Body of pancreas (tissue), 4 donors: ENCODE data around the gene OAS3. TPM values are rescaled to one million over a fixed set of nuclear protein-coding genes. Genes with fewer than 3 reads are reported as not detected.
A peak's percentile ranks its signal among the peaks of the same experiment; 100 is the strongest.

Source experiments
- ATAC-seq: fragments of 150-250 bp; one replicate; pipeline ENCODE4 v1.9.1; 2016
- DNase-seq, 4 donors: peaks; one replicate each; pipeline ENCODE4 v3.0.0-alpha.2; 2019
- H3K27ac ChIP-seq, 4 donors: fragments of 200-600 bp; sonication (generic); 1 replicate in 3 of 4; 2 replicates in 1 of 4; pipeline versions ENCODE4 v1.5.1 to v1.6.1; 2016 to 2019; ENCODE audit warnings: mild to moderate bottlenecking in 1 of 4, mixed read lengths in 1 of 4, moderate library complexity in 1 of 4
- H3K27me3 ChIP-seq, 2 donors: fragments of 200-600 bp; sonication (generic); one replicate each; pipeline ENCODE4 v1.6.0; 2016; ENCODE audit warnings: mild to moderate bottlenecking in 1 of 2
- H3K36me3 ChIP-seq, 2 donors: fragments of 200-600 bp; sonication (generic); replicated peaks in 1 of 2; 2 replicates each; pipeline ENCODE4 v1.5.1; 2016; ENCODE audit warnings: low read depth in 2 of 2; ENCODE audit not compliant: insufficient read depth in 1 of 2
- H3K4me1 ChIP-seq: fragments of 200-600 bp; sonication (generic); one replicate; pipeline ENCODE4 v1.6.0; 2016
- H3K4me3 ChIP-seq, 2 donors: fragments of 200-600 bp; sonication (generic); 1 replicate in 1 of 2; 2 replicates in 1 of 2; pipeline ENCODE4 v1.5.1; 2016 to 2019
- H3K9me3 ChIP-seq, 3 donors: fragments of 200-600 bp; sonication (generic); 1 replicate in 2 of 3; 2 replicates in 1 of 3; pipeline ENCODE4 v1.5.1; 2016
- POLR2A ChIP-seq, 3 donors: fragments of 450-650 bp; IDR thresholded peaks; one replicate each; pipeline ENCODE4 v1.6.1; 2016; ENCODE audit warnings: antibody characterized with exemption in 3 of 3, mild to moderate bottlenecking in 2 of 3
- WGBS, 2 donors: methylation state at CpG; one replicate each; pipeline ENCODE4 v1.1.5; 2017; 5-methylcytosine and 5-hydroxymethylcytosine counted together
- intact Hi-C: fragments of 100-400 bp; cut with DNase I; formaldehyde crosslinking; loops from one replicate; pipeline ENCODE4 v1.15.1; 2023
- total RNA-seq, 2 donors: library from RNA; depleted of rRNA; stranded (reverse); fragments of >200 nt; gene quantifications; one replicate each; pipeline ENCODE4 v1.1.0, GENCODE V29; 2016
- TF ChIP-seq, protein P1 (sequence below), 7 experiments: fragments of 450-650 bp in 4 of 7; fragments of 200-600 bp in 3 of 7; sonication (generic) in 3 of 7; IDR thresholded peaks; one replicate each; pipeline ENCODE4 v1.5.1; 2016 to 2019; ENCODE audit warnings: antibody characterized with exemption in 7 of 7

OAS3 gene
- total RNA-seq, 2 donors from 2014 or later: 2.3 to 18.1 TPM

DNA sequence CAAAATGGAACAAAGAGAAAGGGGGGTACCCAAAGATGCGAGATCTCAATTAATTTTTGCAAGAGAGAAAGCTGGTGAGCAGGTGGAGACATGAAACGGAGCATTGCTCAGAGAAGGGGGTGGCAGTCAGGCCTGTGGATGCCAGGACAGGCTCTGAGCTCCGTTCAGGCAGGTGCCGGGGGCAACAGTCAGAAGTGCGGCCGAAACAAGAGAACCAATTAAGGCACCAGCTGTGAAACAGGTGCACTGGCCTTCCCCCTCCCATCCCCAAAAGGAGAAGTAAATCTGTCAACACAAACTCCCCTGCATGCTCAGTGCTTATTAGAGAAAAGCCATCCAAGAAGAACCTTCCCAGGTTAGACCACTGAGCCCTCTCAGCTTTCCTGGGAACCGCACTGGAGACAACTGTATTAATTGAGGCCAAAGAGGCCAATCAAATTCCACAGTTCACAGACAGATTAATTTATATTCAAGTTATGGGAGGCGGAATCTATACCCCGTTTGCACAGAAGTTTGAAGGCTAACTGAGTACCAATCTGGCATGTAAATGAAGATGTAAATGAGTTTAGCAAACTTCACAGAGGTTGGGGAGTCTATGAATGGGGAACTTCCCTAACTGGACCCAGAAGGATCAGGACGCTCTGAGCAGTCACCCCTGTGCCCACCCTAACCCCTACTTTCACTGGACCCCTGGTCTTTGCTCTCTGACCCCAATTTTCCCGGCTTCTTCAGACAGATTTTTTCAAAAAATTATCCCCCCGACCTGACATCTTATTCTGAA, 60.9 kb downstream of the OAS3 start:
- intact Hi-C loops: no loop called here
- DNase-seq (no peak), ATAC-seq (no peak)
- Histone ChIP-seq H3K27me3 (no peaks in the 10 kb centered on the region), H3K9me3 (no peaks in the 10 kb centered on the region), H3K36me3 (no peaks in the 10 kb centered on the region), H3K4me1 (no peaks in the 10 kb centered on the region), H3K4me3 (no peak overlapping the region), H3K27ac (no peak overlapping the region)
- TF ChIP-seq, protein P1, sequence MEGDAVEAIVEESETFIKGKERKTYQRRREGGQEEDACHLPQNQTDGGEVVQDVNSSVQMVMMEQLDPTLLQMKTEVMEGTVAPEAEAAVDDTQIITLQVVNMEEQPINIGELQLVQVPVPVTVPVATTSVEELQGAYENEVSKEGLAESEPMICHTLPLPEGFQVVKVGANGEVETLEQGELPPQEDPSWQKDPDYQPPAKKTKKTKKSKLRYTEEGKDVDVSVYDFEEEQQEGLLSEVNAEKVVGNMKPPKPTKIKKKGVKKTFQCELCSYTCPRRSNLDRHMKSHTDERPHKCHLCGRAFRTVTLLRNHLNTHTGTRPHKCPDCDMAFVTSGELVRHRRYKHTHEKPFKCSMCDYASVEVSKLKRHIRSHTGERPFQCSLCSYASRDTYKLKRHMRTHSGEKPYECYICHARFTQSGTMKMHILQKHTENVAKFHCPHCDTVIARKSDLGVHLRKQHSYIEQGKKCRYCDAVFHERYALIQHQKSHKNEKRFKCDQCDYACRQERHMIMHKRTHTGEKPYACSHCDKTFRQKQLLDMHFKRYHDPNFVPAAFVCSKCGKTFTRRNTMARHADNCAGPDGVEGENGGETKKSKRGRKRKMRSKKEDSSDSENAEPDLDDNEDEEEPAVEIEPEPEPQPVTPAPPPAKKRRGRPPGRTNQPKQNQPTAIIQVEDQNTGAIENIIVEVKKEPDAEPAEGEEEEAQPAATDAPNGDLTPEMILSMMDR (IDR thresholded peaks at IDR 0.05): no peak
- TF ChIP-seq POLR2A (IDR thresholded peaks at IDR 0.05): no peak
- 84 to 88% methylated on average over 12 of the region's 12 CpGs for WGBS, 2 donors

DNA sequence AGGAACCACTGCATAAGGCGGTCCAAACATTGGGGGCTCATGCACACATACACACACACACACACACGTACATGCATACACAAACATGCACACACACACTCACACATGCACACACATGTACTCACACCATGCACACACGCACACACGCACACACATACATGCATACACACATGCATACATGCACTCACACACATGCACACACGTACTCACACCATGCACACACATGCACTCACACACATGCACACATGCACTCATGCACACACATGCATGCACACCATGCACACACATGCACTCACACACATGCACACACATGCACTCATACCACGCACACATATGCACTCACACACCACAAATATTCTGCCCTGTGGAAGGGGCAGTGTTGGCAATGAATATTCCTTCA, 62.2 kb downstream of the OAS3 start:
- no peak for DNase-seq
- WGBS, 2 donors: 92 to 93% methylated on average over 6 of the region's 6 CpGs
- H3K4me3 ChIP-seq: no peak overlapping the region
- intact Hi-C loops: no loop called here
- H3K4me1 ChIP-seq: no peaks in the 10 kb centered on the region
- no peak overlapping the region for H3K27ac ChIP-seq
- no peaks in the 10 kb centered on the region for H3K36me3 ChIP-seq
- ATAC-seq: no peak
- TF ChIP-seq, protein P1 (IDR thresholded peaks at IDR 0.05): no peak
- no peak for TF ChIP-seq POLR2A (IDR thresholded peaks at IDR 0.05)
- H3K9me3 ChIP-seq: no peaks in the 10 kb centered on the region
- H3K27me3 ChIP-seq: no peaks in the 10 kb centered on the region

DNA sequence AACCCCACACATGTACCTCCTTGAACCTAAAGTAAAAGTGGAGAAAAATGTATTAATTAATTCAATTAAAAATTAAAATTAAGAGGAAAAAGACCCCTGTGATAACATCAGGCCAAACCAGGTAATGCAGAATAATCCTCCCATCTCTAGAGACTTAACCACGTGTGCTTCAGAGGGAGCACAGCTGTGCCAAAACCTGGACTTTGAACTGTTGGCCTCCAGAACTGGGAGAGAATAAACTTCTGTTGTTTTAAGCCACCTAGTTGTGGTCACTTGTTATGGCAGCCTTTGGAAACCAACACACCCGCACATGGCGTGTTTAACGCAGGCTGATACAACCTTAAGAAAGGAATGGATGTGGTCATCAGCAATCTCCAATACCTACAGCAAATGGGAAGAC, 63.9 kb downstream of the OAS3 start:
- Histone ChIP-seq H3K4me3 (no peak overlapping the region), H3K27me3 (no peaks in the 10 kb centered on the region), H3K9me3 (no peaks in the 10 kb centered on the region), H3K4me1 (no peaks in the 10 kb centered on the region), H3K36me3 (no peaks in the 10 kb centered on the region), H3K27ac (no peak overlapping the region)
- ATAC-seq (peak; percentile 77), DNase-seq (peak; percentile 20 to 66 (median 50))
- intact Hi-C loops: no loop called here
- 25 to 34% methylated on average over 4 of the region's 4 CpGs for WGBS, 2 donors
- TF ChIP-seq POLR2A (IDR thresholded peaks at IDR 0.05): no peak
- TF ChIP-seq, protein P1 (IDR thresholded peaks at IDR 0.05): peak in 4 of 7 experiments; percentile 35 to 57 (median 42)

DNA sequence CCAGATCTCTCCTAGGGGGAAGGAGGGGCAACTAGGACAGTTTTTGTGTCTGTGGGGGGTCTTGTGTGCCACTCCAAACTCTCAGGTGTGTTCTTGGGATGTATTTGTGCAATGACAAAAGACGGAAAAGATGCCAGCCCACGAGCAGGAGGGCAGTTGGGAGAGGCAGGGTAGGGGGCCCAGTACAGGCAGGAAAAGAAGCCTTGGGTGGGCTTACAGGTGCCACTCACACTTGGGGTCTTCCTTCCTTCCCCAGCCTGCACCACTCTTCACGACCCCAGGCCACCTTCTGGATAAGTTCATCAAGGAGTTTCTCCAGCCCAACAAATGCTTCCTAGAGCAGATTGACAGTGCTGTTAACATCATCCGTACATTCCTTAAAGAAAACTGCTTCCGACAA, 64.4 kb downstream of the OAS3 start:
- intact Hi-C loops: no loop called here
- DNase-seq: no peak
- no peaks in the 10 kb centered on the region for H3K9me3 ChIP-seq
- no peak overlapping the region for H3K4me3 ChIP-seq
- no peaks in the 10 kb centered on the region for H3K36me3 ChIP-seq
- H3K4me1 ChIP-seq: no peaks in the 10 kb centered on the region
- no peak for TF ChIP-seq POLR2A (IDR thresholded peaks at IDR 0.05)
- TF ChIP-seq, protein P1 (IDR thresholded peaks at IDR 0.05): no peak
- no peaks in the 10 kb centered on the region for H3K27me3 ChIP-seq
- no peak for ATAC-seq
- no peak overlapping the region for H3K27ac ChIP-seq
- 84 to 93% methylated on average over 5 of the region's 5 CpGs for WGBS, 2 donors

DNA sequence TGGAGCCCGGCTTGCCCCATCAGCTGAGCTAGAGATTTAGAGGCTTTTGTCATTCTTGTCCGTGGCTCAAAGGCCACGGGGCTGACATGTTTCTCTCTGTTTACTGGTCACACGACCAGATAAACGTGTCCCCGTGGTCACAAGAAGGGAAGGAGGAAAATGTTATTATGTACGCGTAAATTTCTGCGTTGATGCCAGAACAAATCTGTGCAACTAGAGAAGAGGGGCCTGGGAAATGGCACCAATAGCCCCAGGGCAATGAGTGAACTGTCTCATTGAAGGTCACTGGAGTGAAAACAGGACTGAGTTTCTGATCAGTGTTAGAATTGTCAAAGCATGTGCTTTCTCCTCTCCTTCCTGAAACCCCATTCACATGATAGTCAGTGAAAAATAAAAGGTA, 65.4 kb downstream of the OAS3 start:
- Histone ChIP-seq H3K36me3 (no peaks in the 10 kb centered on the region), H3K27ac (no peak overlapping the region), H3K27me3 (no peaks in the 10 kb centered on the region), H3K4me3 (no peak overlapping the region), H3K4me1 (no peaks in the 10 kb centered on the region), H3K9me3 (no peaks in the 10 kb centered on the region)
- 77 to 85% methylated on average over 9 of the region's 9 CpGs for WGBS, 2 donors
- no peak for TF ChIP-seq POLR2A (IDR thresholded peaks at IDR 0.05)
- TF ChIP-seq, protein P1 (IDR thresholded peaks at IDR 0.05): no peak
- ATAC-seq (no peak), DNase-seq (no peak)
- intact Hi-C loops: no loop called here
